Panc1 (cell line): ENCODE results near the gene RNF224. TPM values are rescaled to one million over a fixed set of nuclear protein-coding genes. Genes with fewer than 3 reads are reported as not detected.

Experiments
- ATAC-seq: fragments of 200-7000 bp; cut with Tn5 transposase; 2 replicates; pipeline ENCODE4 v1.9.1; 2020; ENCODE audit warnings: mild to moderate bottlenecking, moderate library complexity
- BruUV-seq: library from RNA; stranded (reverse); fragments of 400-500 nt; replicated peaks from 2 replicates; lab custom pipeline; 2021; lab: Mats Ljungman, UMichigan
- CTCF ChIA-PET: fragments of 300-600 bp; sonication (Branson Sonifier 250); formaldehyde crosslinking; loops from one replicate; lab custom pipeline; 2022; ENCODE audit warnings: antibody characterized with exemption; lab: Charles Lee
- POLR2A ChIA-PET: fragments of 300-600 bp; sonication (Branson Sonifier 250); formaldehyde crosslinking; loops from one replicate; lab custom pipeline; 2022; ENCODE audit warnings: antibody characterized with exemption; lab: Charles Lee
- DNase-seq: peaks from one replicate; pipeline ENCODE4 v3.0.0-alpha.2; 2010; ENCODE audit warnings: low read depth, low spot score
- H3K27ac ChIP-seq: 2 replicates; pipeline ENCODE4 v1.5.1; 2011; ENCODE audit warnings: mild to moderate bottlenecking, low read length, inconsistent platforms
- H3K27me3 ChIP-seq: fragments of 200-500 bp; sonication (Bioruptor generic); 2 replicates; pipeline ENCODE4 v1.6.0; 2014; ENCODE audit warnings: low read length, inconsistent platforms; ENCODE audit not compliant: control insufficient read depth, insufficient read depth
- H3K36me3 ChIP-seq: fragments of 200-500 bp; sonication (Bioruptor generic); 2 replicates; pipeline ENCODE4 v1.5.1; 2014; ENCODE audit warnings: inconsistent platforms, mild to moderate bottlenecking, low read length, moderate library complexity; ENCODE audit not compliant: control insufficient read depth, insufficient read depth
- H3K4me1 ChIP-seq: 2 replicates; pipeline ENCODE4 v1.5.1; 2011; ENCODE audit warnings: inconsistent platforms, mild to moderate bottlenecking, low read length, moderate library complexity; ENCODE audit not compliant: control insufficient read depth, insufficient read depth
- H3K4me3 ChIP-seq, 2 experiments: 2 replicates each; pipeline ENCODE4 v1.5.1; 2011 to 2012; ENCODE audit warnings: low read depth in 2 of 2, low read length in 2 of 2, mild to moderate bottlenecking in 2 of 2, inconsistent platforms in 1 of 2, moderate library complexity in 1 of 2
- H3K9me3 ChIP-seq: fragments of 200-500 bp; sonication (Bioruptor generic); 2 replicates; pipeline ENCODE4 v1.5.1; 2014; ENCODE audit warnings: low read depth, mild to moderate bottlenecking, inconsistent platforms, low read length, moderate library complexity; ENCODE audit not compliant: control insufficient read depth, insufficient read depth
- CTCF ChIP-seq: fragments of 450-650 bp; IDR thresholded peaks from 2 replicates; pipeline ENCODE4 v1.5.1; 2017; ENCODE audit warnings: mild to moderate bottlenecking
- POLR2AphosphoS5 ChIP-seq: IDR thresholded peaks from 2 replicates; pipeline ENCODE4 v1.6.1; 2012; ENCODE audit warnings: mild to moderate bottlenecking, low read depth, low read length, moderate library complexity
- REST ChIP-seq, 2 experiments: IDR thresholded peaks; 2 replicates each; pipeline ENCODE4 v1.6.1; 2011 to 2012; ENCODE audit warnings: low read depth in 2 of 2, control low read depth in 1 of 2, low read length in 1 of 2, mild to moderate bottlenecking in 1 of 2, moderate library complexity in 1 of 2; ENCODE audit not compliant: insufficient read depth in 1 of 2
- SIN3A ChIP-seq: IDR thresholded peaks from 2 replicates; pipeline ENCODE4 v1.6.1; 2012; ENCODE audit warnings: low read depth, mild to moderate bottlenecking, low read length, moderate library complexity, borderline replicate concordance; ENCODE audit not compliant: insufficient read depth
- TCF7L2 ChIP-seq: IDR thresholded peaks from 2 replicates; pipeline ENCODE4 v1.6.1; 2011; ENCODE audit warnings: mild to moderate bottlenecking, low read depth, low read length, inconsistent platforms
- in situ Hi-C: cut with HindIII; loops from 2 replicates; pipeline ENCODE4 v1.10.0; 2016; ENCODE audit warnings: low sequenced_read_pairs, low pct_unique_long_range_greater_than_20kb
- intact Hi-C: fragments of 100-400 bp; cut with micrococcal nuclease; formaldehyde crosslinking; loops from one replicate; pipeline ENCODE4 v1.10.0; 2022; ENCODE audit not compliant: unreplicated experiment
- total RNA-seq: library from RNA; stranded (reverse); gene quantifications from one replicate; pipeline ENCODE4 v1.2.1, GENCODE V29; 2021; ENCODE audit not compliant: unreplicated experiment

RNF224 gene
- total RNA-seq, 1 experiment from 2014 or later, result 0.15 TPM

- ATAC-seq (no peak), DNase-seq (no peak)
- peak within 1 kb of the TSS; percentile 82 for H3K27ac ChIP-seq
- H3K9me3 ChIP-seq, result no peaks in the 10 kb centered on the region
- ChIA-PET CTCF (no interaction called here), POLR2A (no interaction called here)
- intact Hi-C loops (loop anchor here (5.0 kb wide), 1 partner anchor 108 kb away; no protein-coding TSS in a partner anchor), in situ Hi-C loops (no loop called here)
- no peak for TF ChIP-seq CTCF
- no peak for TF ChIP-seq TCF7L2
- no peak for TF ChIP-seq POLR2AphosphoS5
- no peak for TF ChIP-seq REST (IDR thresholded peaks at IDR 0.05; ENCODE audit: insufficient read depth in 1 of 2, low read depth in 2 of 2, low read length in 1 of 2)
- no peak for TF ChIP-seq SIN3A
- H3K27me3 ChIP-seq, result no peaks in the 10 kb centered on the region
- H3K4me1 ChIP-seq, result peaks cover 11% of the 10 kb centered on the region
- H3K4me3 ChIP-seq, result peak within 1 kb of the TSS; percentile 67 to 72
- BruUV-seq, result no TSS peak
- peaks cover 2% of the 10 kb centered on the region; the same call in 1 of the 2 replicates for H3K36me3 ChIP-seq
These were observed 2.2 kb upstream of the RNF224 start, which contains the start of gene CYSRT1 for GRCh38 chr9:137224830-137225694. Gene CYSRT1, plus strand, starts transcription at chr9:137225174. Its CDS starts 448 bp downstream, at chr9:137225622.

GRCh38 chr9:137225699-137226331 is 1.5 kb upstream of the RNF224 start:
- BruUV-seq, result no TSS peak
- H3K9me3 ChIP-seq, result no peaks in the 10 kb centered on the region
- no peak for TF ChIP-seq CTCF
- TF ChIP-seq REST (IDR thresholded peaks at IDR 0.05; ENCODE audit: insufficient read depth in 1 of 2, low read depth in 2 of 2, low read length in 1 of 2), result no peak
- no peak for TF ChIP-seq POLR2AphosphoS5
- no peak for TF ChIP-seq SIN3A
- TF ChIP-seq TCF7L2, result no peak
- intact Hi-C loops, result loop anchor here (5.0 kb wide), 1 partner anchor 109 kb away; no protein-coding TSS in a partner anchor
- CTCF ChIA-PET, result interaction anchor here (0.6 to 1.4 kb wide), 2 partner anchors 11 to 357 kb away, joined by 3 to 6 read pairs; no protein-coding TSS in a partner anchor
- H3K36me3 ChIP-seq, result peaks cover 2% of the 10 kb centered on the region; the same call in 1 of the 2 replicates
- DNase-seq (no peak), ATAC-seq (no peak)
- in situ Hi-C loops, result no loop called here
- no peaks in the 10 kb centered on the region for H3K27me3 ChIP-seq
- POLR2A ChIA-PET, result no interaction called here
- H3K4me3 ChIP-seq, result no peak overlapping the region
- no peak overlapping the region for H3K27ac ChIP-seq
- H3K4me1 ChIP-seq, result peaks cover 7% of the 10 kb centered on the region
